Measurements from ENCODE around the gene MIX23.

MIX23 gene

DNA sequence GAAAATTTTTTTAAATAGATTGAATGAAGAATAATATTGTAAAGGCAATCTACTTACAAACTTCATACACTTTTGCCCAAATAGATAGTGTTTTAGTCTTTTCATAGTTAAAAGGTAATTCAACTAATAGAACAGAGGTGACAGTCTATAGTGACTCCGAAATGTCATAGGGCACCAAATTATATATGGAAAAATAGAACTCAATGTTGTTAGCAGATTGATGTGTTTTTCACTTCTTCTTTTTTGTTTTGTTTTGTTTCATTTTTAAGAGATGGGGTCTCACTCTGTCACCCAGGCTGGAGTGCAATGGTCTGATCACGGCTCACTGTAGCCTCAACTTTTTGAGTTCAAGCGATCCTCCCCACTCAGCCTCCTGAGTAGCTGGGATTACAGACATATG lies 57.3 kb downstream of the MIX23 start:
- no peak overlapping the region for H3K23ac ChIP-seq (ENCODE audit: low read depth, low read length, poor library complexity)
- no peaks in the 10 kb centered on the region for H3K9me3 ChIP-seq (replicated peaks in 1 of 2; ENCODE audit: control insufficient read depth in 2 of 2, insufficient read depth in 1 of 2, low read depth in 1 of 2, low read length in 2 of 2)
- H3K14ac ChIP-seq (ENCODE audit: low read length): no peak overlapping the region
- no peak overlapping the region for H2BK12ac ChIP-seq (ENCODE audit: low read length)
- no peaks in the 10 kb centered on the region for H3K4me1 ChIP-seq (ENCODE audit: control insufficient read depth in 2 of 2, insufficient read depth in 1 of 2, low read depth in 1 of 2, low read length in 2 of 2)
- H3K79me1 ChIP-seq (ENCODE audit: low read depth, low read length): no peaks in the 10 kb centered on the region
- no peak overlapping the region for H4K8ac ChIP-seq (ENCODE audit: low read depth, low read length)
- no peak overlapping the region for H3K27ac ChIP-seq (replicated peaks; ENCODE audit: low read length)
- no peaks in the 10 kb centered on the region for H3K27me3 ChIP-seq (ENCODE audit: control insufficient read depth in 3 of 3, insufficient read depth in 3 of 3, low read depth in 1 of 3, low read length in 3 of 3)
- no peak overlapping the region for H4K91ac ChIP-seq (ENCODE audit: low read depth, low read length, poor library complexity)
- DNase-seq (ENCODE audit: low spot score): no peak
- no CpG with 5 or more reads among the region's 3 CpGs for WGBS, 2 donors (ENCODE audit: extremely low coverage in 2 of 2, insufficient read length in 2 of 2, insufficient replicate concordance in 1 of 2)
- H3K4me3 ChIP-seq (ENCODE audit: low read length in 2 of 2): no peak overlapping the region
- H2BK15ac ChIP-seq (ENCODE audit: low read length): no peak overlapping the region
- no peak overlapping the region for H3K9ac ChIP-seq (ENCODE audit: low read depth, low read length, poor library complexity)
- H3K18ac ChIP-seq (ENCODE audit: low read length): no peak overlapping the region
- H3K4me2 ChIP-seq (ENCODE audit: insufficient read depth, low read length, poor library complexity, severe bottlenecking): no peak overlapping the region
- no peak overlapping the region for H2BK120ac ChIP-seq (ENCODE audit: low read depth, low read length)
- H3K4ac ChIP-seq (ENCODE audit: low read length): no peak overlapping the region
- H2AK5ac ChIP-seq (ENCODE audit: low read depth, low read length): no peak overlapping the region
- H2AFZ ChIP-seq (ENCODE audit: low read length): no peak overlapping the region
- no peak overlapping the region for H2BK5ac ChIP-seq (ENCODE audit: low read length)
- no peaks in the 10 kb centered on the region for H3K36me3 ChIP-seq (replicated peaks in 1 of 2; ENCODE audit: control insufficient read depth in 2 of 2, insufficient read depth in 2 of 2, low read length in 2 of 2)

DNA sequence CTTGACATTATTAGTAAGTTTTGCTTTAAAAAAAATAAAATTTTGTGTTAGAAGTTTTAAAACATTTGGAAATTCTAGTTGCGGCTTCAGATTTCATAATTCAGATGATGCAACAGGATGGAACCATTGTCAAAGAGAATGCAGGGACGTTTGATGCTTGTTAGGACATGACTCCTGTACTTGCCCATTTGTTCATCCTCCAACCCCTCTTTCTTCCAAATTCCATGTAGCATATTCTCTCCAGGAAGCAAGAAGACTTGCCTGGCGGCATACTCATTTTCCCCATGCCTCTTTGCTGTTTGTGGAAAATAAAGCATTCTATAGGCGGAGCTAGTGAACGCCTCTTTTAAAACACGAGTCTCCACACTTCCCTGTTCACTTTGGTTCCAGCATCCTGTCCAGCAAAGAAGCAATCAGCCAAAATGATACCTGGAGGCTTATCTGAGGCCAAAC lies 58.1 kb downstream of the MIX23 start, which contains the start of gene CSTA:
CSTA (plus strand) TSS at position 378 of the 453 bp plus-strand sequence; CDS start at position 423, 45 bp downstream.
- no CpG with 5 or more reads among the region's 6 CpGs for WGBS, 2 donors (ENCODE audit: extremely low coverage in 2 of 2, insufficient read length in 2 of 2, insufficient replicate concordance in 1 of 2)

GRCh38 chr3:122322095-122323075 lies 60.6 kb downstream of the MIX23 start:
- H3K4me1 ChIP-seq (ENCODE audit: control insufficient read depth in 2 of 2, insufficient read depth in 1 of 2, low read depth in 1 of 2, low read length in 2 of 2): no peaks in the 10 kb centered on the region

More for the DNA sequence above, 58.1 kb downstream of the MIX23 start, which contains the start of gene CSTA:
- Histone ChIP-seq H3K4me1 (ENCODE audit: control insufficient read depth in 2 of 2, insufficient read depth in 1 of 2, low read depth in 1 of 2, low read length in 2 of 2) (no peaks in the 10 kb centered on the region), H4K91ac (ENCODE audit: low read depth, low read length, poor library complexity) (no peak within 1 kb of the TSS), H3K9me3 (replicated peaks in 1 of 2; ENCODE audit: control insufficient read depth in 2 of 2, insufficient read depth in 1 of 2, low read depth in 1 of 2, low read length in 2 of 2) (no peaks in the 10 kb centered on the region), H2BK120ac (ENCODE audit: low read depth, low read length) (no peak within 1 kb of the TSS), H2BK15ac (ENCODE audit: low read length) (no peak within 1 kb of the TSS), H2AK5ac (ENCODE audit: low read depth, low read length) (no peak within 1 kb of the TSS), H2BK12ac (ENCODE audit: low read length) (no peak within 1 kb of the TSS), H3K14ac (ENCODE audit: low read length) (no peak within 1 kb of the TSS), H4K8ac (ENCODE audit: low read depth, low read length) (no peak within 1 kb of the TSS), H3K79me1 (ENCODE audit: low read depth, low read length) (no peaks in the 10 kb centered on the region), H3K18ac (ENCODE audit: low read length) (no peak within 1 kb of the TSS), H3K27me3 (ENCODE audit: control insufficient read depth in 3 of 3, insufficient read depth in 3 of 3, low read depth in 1 of 3, low read length in 3 of 3) (no peaks in the 10 kb centered on the region), H2BK5ac (ENCODE audit: low read length) (no peak within 1 kb of the TSS), H3K9ac (ENCODE audit: low read depth, low read length, poor library complexity) (no peak within 1 kb of the TSS), H3K36me3 (replicated peaks in 1 of 2; ENCODE audit: control insufficient read depth in 2 of 2, insufficient read depth in 2 of 2, low read length in 2 of 2) (no peaks in the 10 kb centered on the region), H3K23ac (ENCODE audit: low read depth, low read length, poor library complexity) (no peak within 1 kb of the TSS), H2AFZ (ENCODE audit: low read length) (peak within 1 kb of the TSS; percentile 51), H3K4ac (ENCODE audit: low read length) (no peak within 1 kb of the TSS), H3K27ac (replicated peaks; ENCODE audit: low read length) (no peak within 1 kb of the TSS), H3K4me3 (ENCODE audit: low read length in 2 of 2) (no peak within 1 kb of the TSS), H3K4me2 (ENCODE audit: insufficient read depth, low read length, poor library complexity, severe bottlenecking) (no peak within 1 kb of the TSS)
- no peak for DNase-seq (ENCODE audit: low spot score)

GRCh38 chr3:122318620-122319019 lies 64.4 kb downstream of the MIX23 start:
- H2AFZ ChIP-seq (ENCODE audit: low read length): no peak overlapping the region
- H3K4me2 ChIP-seq (ENCODE audit: insufficient read depth, low read length, poor library complexity, severe bottlenecking): no peak overlapping the region
- H3K18ac ChIP-seq (ENCODE audit: low read length): no peak overlapping the region
- peaks cover 0 to 3% of the 10 kb centered on the region in 2 donors for H3K4me1 ChIP-seq (ENCODE audit: control insufficient read depth in 2 of 2, insufficient read depth in 1 of 2, low read depth in 1 of 2, low read length in 2 of 2)
- H3K9me3 ChIP-seq (replicated peaks in 1 of 2; ENCODE audit: control insufficient read depth in 2 of 2, insufficient read depth in 1 of 2, low read depth in 1 of 2, low read length in 2 of 2): peaks cover 0 to 2% of the 10 kb centered on the region in 2 donors
- no peak overlapping the region for H3K9ac ChIP-seq (ENCODE audit: low read depth, low read length, poor library complexity)
- H2BK15ac ChIP-seq (ENCODE audit: low read length): no peak overlapping the region
- no peaks in the 10 kb centered on the region for H3K27me3 ChIP-seq (ENCODE audit: control insufficient read depth in 3 of 3, insufficient read depth in 3 of 3, low read depth in 1 of 3, low read length in 3 of 3)
- no peak overlapping the region for H2AK5ac ChIP-seq (ENCODE audit: low read depth, low read length)
- no peak for DNase-seq (ENCODE audit: low spot score)
- no peak overlapping the region for H4K91ac ChIP-seq (ENCODE audit: low read depth, low read length, poor library complexity)
- H3K4ac ChIP-seq (ENCODE audit: low read length): no peak overlapping the region
- no peak overlapping the region for H2BK5ac ChIP-seq (ENCODE audit: low read length)
- H2BK12ac ChIP-seq (ENCODE audit: low read length): no peak overlapping the region
- H3K27ac ChIP-seq (replicated peaks; ENCODE audit: low read length): no peak overlapping the region
- H3K23ac ChIP-seq (ENCODE audit: low read depth, low read length, poor library complexity): no peak overlapping the region
- no peaks in the 10 kb centered on the region for H3K79me1 ChIP-seq (ENCODE audit: low read depth, low read length)
- H3K14ac ChIP-seq (ENCODE audit: low read length): no peak overlapping the region
- H4K8ac ChIP-seq (ENCODE audit: low read depth, low read length): no peak overlapping the region
- no CpG with 5 or more reads among the region's 2 CpGs for WGBS, 2 donors (ENCODE audit: extremely low coverage in 2 of 2, insufficient read length in 2 of 2, insufficient replicate concordance in 1 of 2)
- no peak overlapping the region for H3K4me3 ChIP-seq (ENCODE audit: low read length in 2 of 2)
- no peaks in the 10 kb centered on the region for H3K36me3 ChIP-seq (replicated peaks in 1 of 2; ENCODE audit: control insufficient read depth in 2 of 2, insufficient read depth in 2 of 2, low read length in 2 of 2)
- H2BK120ac ChIP-seq (ENCODE audit: low read depth, low read length): no peak overlapping the region

More at GRCh38 chr3:122322095-122323075, 60.6 kb downstream of the MIX23 start:
- Histone ChIP-seq H3K4me2 (ENCODE audit: insufficient read depth, low read length, poor library complexity, severe bottlenecking) (no peak overlapping the region), H2BK120ac (ENCODE audit: low read depth, low read length) (no peak overlapping the region), H3K9me3 (replicated peaks in 1 of 2; ENCODE audit: control insufficient read depth in 2 of 2, insufficient read depth in 1 of 2, low read depth in 1 of 2, low read length in 2 of 2) (peaks cover 0 to 2% of the 10 kb centered on the region in 2 donors), H2BK15ac (ENCODE audit: low read length) (no peak overlapping the region), H3K23ac (ENCODE audit: low read depth, low read length, poor library complexity) (no peak overlapping the region), H2AFZ (ENCODE audit: low read length) (no peak overlapping the region), H2BK5ac (ENCODE audit: low read length) (no peak overlapping the region), H3K14ac (ENCODE audit: low read length) (no peak overlapping the region), H3K4ac (ENCODE audit: low read length) (no peak overlapping the region), H2AK5ac (ENCODE audit: low read depth, low read length) (no peak overlapping the region), H2BK12ac (ENCODE audit: low read length) (no peak overlapping the region), H3K36me3 (replicated peaks in 1 of 2; ENCODE audit: control insufficient read depth in 2 of 2, insufficient read depth in 2 of 2, low read length in 2 of 2) (no peaks in the 10 kb centered on the region), H3K18ac (ENCODE audit: low read length) (no peak overlapping the region), H3K27me3 (ENCODE audit: control insufficient read depth in 3 of 3, insufficient read depth in 3 of 3, low read depth in 1 of 3, low read length in 3 of 3) (no peaks in the 10 kb centered on the region), H4K91ac (ENCODE audit: low read depth, low read length, poor library complexity) (no peak overlapping the region), H3K9ac (ENCODE audit: low read depth, low read length, poor library complexity) (no peak overlapping the region), H3K4me3 (ENCODE audit: low read length in 2 of 2) (no peak overlapping the region), H3K27ac (replicated peaks; ENCODE audit: low read length) (no peak overlapping the region), H3K79me1 (ENCODE audit: low read depth, low read length) (no peaks in the 10 kb centered on the region), H4K8ac (ENCODE audit: low read depth, low read length) (no peak overlapping the region)
- WGBS, 2 donors (ENCODE audit: extremely low coverage in 2 of 2, insufficient read length in 2 of 2, insufficient replicate concordance in 1 of 2): no CpG with 5 or more reads among the region's 5 CpGs
- no peak for DNase-seq (ENCODE audit: low spot score)
